Measurements from ENCODE around the gene MSANTD1. TPM values are rescaled to one million over a fixed set of nuclear protein-coding genes. Genes with fewer than 3 reads are reported as not detected.

The MSANTD1 gene
- total and polyA plus RNA-seq, 2 donors (not counting 3 experiments of a cell fraction or from before 2014, with no cell fraction given): 0.14 to 1.2 TPM

- TF ChIP-seq JUN (IDR thresholded peaks at IDR 0.05; ENCODE audit: borderline replicate concordance, insufficient read depth, insufficient read length, low read depth) (no peak), POLR2A (IDR thresholded peaks at IDR 0.05; ENCODE audit: low read depth, low read length) (no peak), EZH2 (IDR thresholded peaks at IDR 0.05; ENCODE audit: borderline replicate concordance, low read depth, low read length, severe bottlenecking) (no peak)
- POLR2A ChIA-PET: no interaction called here
- DNase-seq (ENCODE audit: low read depth, low spot score) (no peak), FAIRE-seq (no peak)
- Histone ChIP-seq H2AFZ (ENCODE audit: low read depth, low read length) (no peak overlapping the region), H4K20me1 (replicated peaks; ENCODE audit: control insufficient read depth, extremely low read depth, insufficient read depth, low read length) (no peaks in the 10 kb centered on the region), H3K9me1 (replicated peaks; ENCODE audit: control insufficient read depth, extremely low read depth, insufficient read depth, low read length) (no peaks in the 10 kb centered on the region), H3K79me2 (ENCODE audit: control insufficient read depth, insufficient read depth, low read length) (no peaks in the 10 kb centered on the region), H3K9ac (replicated peaks; ENCODE audit: extremely low read depth, insufficient read depth, low read length) (no peak overlapping the region), H3K36me3 (ENCODE audit: control insufficient read depth in 2 of 2, extremely low read depth in 1 of 2, insufficient read depth in 2 of 2, low read length in 2 of 2) (peaks cover 0 to 1% of the 10 kb centered on the region in 2 experiments), H3K4me1 (ENCODE audit: control insufficient read depth, extremely low read depth, insufficient read depth, low read length) (no peaks in the 10 kb centered on the region), H3K4me3 (replicated peaks in 1 of 3; ENCODE audit: insufficient read depth in 1 of 3, low read depth in 1 of 3, low read length in 3 of 3) (no peak overlapping the region), H3K9me3 (replicated peaks; ENCODE audit: control insufficient read depth, insufficient read depth, low read length) (no peaks in the 10 kb centered on the region), H3K27me3 (ENCODE audit: control insufficient read depth in 2 of 2, insufficient read depth in 2 of 2, low read length in 2 of 2) (no peaks in the 10 kb centered on the region), H3K4me2 (ENCODE audit: insufficient read depth, low read length) (no peak overlapping the region), H3K27ac (ENCODE audit: insufficient read depth, low read depth, low read length) (no peak overlapping the region)
- dilution Hi-C loops (cut with MboI; ENCODE audit: extremely low pct_ligation_motif_present, low sequenced_read_pairs): no loop called here
- BruUV-seq (replicated peaks): no TSS peak
- intact Hi-C loops (cut with micrococcal nuclease): loop anchor here (10.0 kb wide), 1 partner anchor 177 kb away; no protein-coding TSS in a partner anchor
- CTCF ChIA-PET: interaction anchor here (1.3 kb wide), 1 partner anchor 11 kb away, joined by 3 read pairs; no protein-coding TSS in a partner anchor
Observed at GRCh38 chr4:3247399-3248177, 1.4 kb upstream of the MSANTD1 start.

GRCh38 chr4:3248178-3248480, 830 bp upstream of the MSANTD1 start:
- Histone ChIP-seq H3K9me1 (replicated peaks; ENCODE audit: control insufficient read depth, extremely low read depth, insufficient read depth, low read length) (no peaks in the 10 kb centered on the region), H3K4me1 (ENCODE audit: control insufficient read depth, extremely low read depth, insufficient read depth, low read length) (no peaks in the 10 kb centered on the region), H3K4me3 (replicated peaks in 1 of 3; ENCODE audit: insufficient read depth in 1 of 3, low read depth in 1 of 3, low read length in 3 of 3) (no peak overlapping the region), H3K79me2 (ENCODE audit: control insufficient read depth, insufficient read depth, low read length) (no peaks in the 10 kb centered on the region), H3K9ac (replicated peaks; ENCODE audit: extremely low read depth, insufficient read depth, low read length) (no peak overlapping the region), H2AFZ (ENCODE audit: low read depth, low read length) (no peak overlapping the region), H3K27me3 (ENCODE audit: control insufficient read depth in 2 of 2, insufficient read depth in 2 of 2, low read length in 2 of 2) (no peaks in the 10 kb centered on the region), H4K20me1 (replicated peaks; ENCODE audit: control insufficient read depth, extremely low read depth, insufficient read depth, low read length) (no peaks in the 10 kb centered on the region), H3K9me3 (replicated peaks; ENCODE audit: control insufficient read depth, insufficient read depth, low read length) (no peaks in the 10 kb centered on the region), H3K4me2 (ENCODE audit: insufficient read depth, low read length) (no peak overlapping the region), H3K36me3 (ENCODE audit: control insufficient read depth in 2 of 2, extremely low read depth in 1 of 2, insufficient read depth in 2 of 2, low read length in 2 of 2) (no peaks in the 10 kb centered on the region), H3K27ac (ENCODE audit: insufficient read depth, low read depth, low read length) (no peak overlapping the region)
- ChIA-PET CTCF (interaction anchor here (1.3 kb wide), 1 partner anchor 10 kb away, joined by 3 read pairs; no protein-coding TSS in a partner anchor), POLR2A (no interaction called here)
- intact Hi-C loops (cut with micrococcal nuclease): loop anchor here (10.0 kb wide), 1 partner anchor 177 kb away; no protein-coding TSS in a partner anchor
- TF ChIP-seq POLR2AphosphoS5 (IDR thresholded peaks at IDR 0.05; ENCODE audit: insufficient read depth, low read depth, low read length) (no peak), GATA2 (IDR thresholded peaks at IDR 0.05; ENCODE audit: insufficient read depth, insufficient read length, low read depth, low read length) (no peak), EZH2 (IDR thresholded peaks at IDR 0.05; ENCODE audit: borderline replicate concordance, low read depth, low read length, severe bottlenecking) (no peak), CTCF (IDR thresholded peaks at IDR 0.05; ENCODE audit: extremely low read depth in 1 of 2, insufficient read depth in 1 of 2, low read depth in 1 of 2, low read length in 2 of 2) (no peak), FOS (IDR thresholded peaks at IDR 0.05; ENCODE audit: borderline replicate concordance, insufficient read depth, low read length) (no peak), POLR2A (IDR thresholded peaks at IDR 0.05; ENCODE audit: low read depth, low read length) (no peak), JUN (IDR thresholded peaks at IDR 0.05; ENCODE audit: borderline replicate concordance, insufficient read depth, insufficient read length, low read depth) (no peak), MYC (IDR thresholded peaks at IDR 0.05; ENCODE audit: low read depth, low read length) (no peak), MAX (IDR thresholded peaks at IDR 0.05; ENCODE audit: insufficient read depth, insufficient read length) (no peak)
- no TSS peak for BruUV-seq (replicated peaks)
- dilution Hi-C loops (cut with MboI; ENCODE audit: extremely low pct_ligation_motif_present, low sequenced_read_pairs): no loop called here
- DNase-seq (ENCODE audit: low read depth, low spot score) (no peak), FAIRE-seq (no peak)
